SJCRH30 (cell line): ENCODE results near the gene ZNF439. TPM values are rescaled to one million over a fixed set of nuclear protein-coding genes. Genes with fewer than 3 reads are reported as not detected.
"Not testable (repeated sequence)": the region's sequence is repeated elsewhere in the genome, so short reads cannot be mapped to it uniquely, and the experiment has no call there.

ENCODE experiments used
- DNase-seq, 2 experiments: peaks; one replicate each; pipeline ENCODE4 v3.0.0-alpha.2; 2015 to 2020
- H3K27ac ChIP-seq: fragments of 250-450 bp; sonication (Bioruptor Pico); 2 replicates; pipeline ENCODE4 v1.5.1; 2020; ENCODE audit warnings: mild to moderate bottlenecking, moderate library complexity
- H3K27me3 ChIP-seq: fragments of 250-450 bp; sonication (Bioruptor Pico); 2 replicates; pipeline ENCODE4 v1.5.1; 2020; ENCODE audit warnings: mild to moderate bottlenecking, moderate library complexity
- H3K36me3 ChIP-seq: fragments of 250-450 bp; sonication (Bioruptor Pico); 2 replicates; pipeline ENCODE4 v1.5.1; 2020; ENCODE audit warnings: mild to moderate bottlenecking, moderate library complexity
- H3K4me1 ChIP-seq: fragments of 250-450 bp; sonication (Bioruptor Pico); 2 replicates; pipeline ENCODE4 v1.5.1; 2020; ENCODE audit warnings: mild to moderate bottlenecking, moderate library complexity
- H3K4me3 ChIP-seq: fragments of 250-450 bp; sonication (Bioruptor Pico); 2 replicates; pipeline ENCODE4 v1.5.1; 2020; ENCODE audit warnings: mild to moderate bottlenecking, moderate library complexity
- H3K9me3 ChIP-seq: fragments of 250-450 bp; sonication (Bioruptor Pico); replicated peaks from 2 replicates; pipeline ENCODE4 v1.5.1; 2020; ENCODE audit warnings: mild to moderate bottlenecking, moderate library complexity
- total RNA-seq: library from RNA; depleted of rRNA; stranded (reverse); fragments of >200 nt; shearing (Covaris generic); gene quantifications from 2 replicates; pipeline ENCODE4 v1.2.3, GENCODE V29; 2014; rRNA removed

The ZNF439 gene
- total RNA-seq, 1 experiment from 2014 or later: 16.3 TPM

- Histone ChIP-seq H3K4me1 (peaks cover 9% of the 10 kb centered on the region; the same call in 1 of the 2 replicates), H3K27ac (peak within 1 kb of the TSS; percentile 58), H3K9me3 (0 out of 2 replicates have a peak, but pooled peaks cover 3% of the 10 kb centered on the region), H3K27me3 (no peaks in the 10 kb centered on the region), H3K36me3 (no peaks in the 10 kb centered on the region), H3K4me3 (peak within 1 kb of the TSS; percentile 76)
- DNase-seq: peak; percentile 91 to 95
Measured at GRCh38 chr19:11887611-11888531, 39.3 kb downstream of the ZNF439 start, which contains the start of gene ZNF69. Gene ZNF69 (plus strand): TSS chr19:11887782. CDS start chr19:11887924, 142 bp downstream.

DNA sequence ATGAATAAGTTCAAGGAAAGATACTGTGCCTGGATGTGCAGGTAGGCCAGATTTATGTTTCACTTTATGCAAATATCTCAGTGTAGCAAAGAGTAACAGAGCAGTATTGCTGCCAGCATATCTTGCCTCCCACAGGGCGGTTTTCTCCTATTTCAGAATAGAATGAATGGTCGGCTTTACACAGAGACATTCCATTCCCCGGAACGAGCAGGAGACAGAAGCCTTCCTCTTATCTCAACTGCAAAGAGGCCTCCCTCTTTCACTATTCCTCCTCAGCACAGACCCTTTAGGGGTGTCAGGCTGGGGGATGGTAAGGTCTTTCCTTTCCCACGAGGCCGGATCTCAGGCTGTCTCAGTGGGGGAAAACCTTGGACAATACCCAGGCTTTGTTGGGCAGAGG lies 41.4 kb downstream of the ZNF439 start:
- H3K36me3 ChIP-seq, H3K4me1 ChIP-seq, H3K9me3 ChIP-seq, DNase-seq, H3K27ac ChIP-seq, H3K4me3 ChIP-seq, H3K27me3 ChIP-seq: not testable (repeated sequence)

- DNase-seq: no peak
- H3K27me3 ChIP-seq: no peaks in the 10 kb centered on the region
Measured at GRCh38 chr19:11890634-11891033, 42.1 kb downstream of the ZNF439 start.

GRCh38 chr19:11894851-11895250 lies 46.3 kb downstream of the ZNF439 start:
- no peak overlapping the region for H3K4me3 ChIP-seq
- no peak for DNase-seq
- no peaks in the 10 kb centered on the region for H3K36me3 ChIP-seq
- no peak overlapping the region for H3K27ac ChIP-seq
- no peaks in the 10 kb centered on the region for H3K4me1 ChIP-seq
- no peaks in the 10 kb centered on the region for H3K27me3 ChIP-seq
- peaks cover 16% of the 10 kb centered on the region for H3K9me3 ChIP-seq

More at GRCh38 chr19:11890634-11891033, 42.1 kb downstream of the ZNF439 start:
- no peak overlapping the region for H3K27ac ChIP-seq
- H3K4me1 ChIP-seq: peaks cover 9% of the 10 kb centered on the region; the same call in 1 of the 2 replicates
- peaks cover 11% of the 10 kb centered on the region; the same call in 1 of the 2 replicates for H3K9me3 ChIP-seq
- no peak overlapping the region for H3K4me3 ChIP-seq
- H3K36me3 ChIP-seq: no peaks in the 10 kb centered on the region

DNA sequence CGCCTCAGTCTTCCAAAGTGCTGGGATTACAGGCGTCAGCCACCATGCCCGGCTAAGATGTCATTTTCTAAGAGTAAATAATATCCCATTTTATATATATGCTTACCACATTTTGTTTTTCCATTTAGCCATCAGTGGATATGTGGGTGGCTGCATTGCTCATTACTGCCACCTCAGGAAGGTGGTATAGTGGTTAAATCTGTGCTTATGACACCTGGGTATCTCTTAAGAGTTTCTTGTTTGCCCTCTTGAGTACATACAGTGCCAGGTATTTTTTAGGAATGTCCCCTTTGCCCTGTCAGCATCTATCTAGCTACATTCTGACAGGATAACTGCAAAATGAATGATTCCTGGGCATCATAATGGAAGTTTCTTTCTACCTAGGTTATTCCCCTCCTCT lies 53.7 kb downstream of the ZNF439 start:
- H3K4me1 ChIP-seq: no peaks in the 10 kb centered on the region
- H3K27ac ChIP-seq: no peak overlapping the region
- H3K36me3 ChIP-seq: peaks cover 32% of the 10 kb centered on the region
- no peaks in the 10 kb centered on the region for H3K27me3 ChIP-seq
- H3K9me3 ChIP-seq: peaks cover 50% of the 10 kb centered on the region
- no peak overlapping the region for H3K4me3 ChIP-seq
- DNase-seq: no peak

- no peak overlapping the region for H3K27ac ChIP-seq
- no peaks in the 10 kb centered on the region for H3K4me1 ChIP-seq
- peaks cover 80% of the 10 kb centered on the region for H3K9me3 ChIP-seq
- H3K27me3 ChIP-seq: no peaks in the 10 kb centered on the region
- no peak overlapping the region for H3K4me3 ChIP-seq
- H3K36me3 ChIP-seq: peaks cover 32% of the 10 kb centered on the region
- no peak for DNase-seq
Measured at GRCh38 chr19:11905928-11906327, 57.4 kb downstream of the ZNF439 start.

- DNase-seq, H3K27me3 ChIP-seq, H3K4me3 ChIP-seq, H3K4me1 ChIP-seq, H3K27ac ChIP-seq, H3K36me3 ChIP-seq: not testable (repeated sequence)
- peaks cover 60% of the 10 kb centered on the region for H3K9me3 ChIP-seq
Measured at GRCh38 chr19:11911937-11912336, 63.4 kb downstream of the ZNF439 start.

DNA sequence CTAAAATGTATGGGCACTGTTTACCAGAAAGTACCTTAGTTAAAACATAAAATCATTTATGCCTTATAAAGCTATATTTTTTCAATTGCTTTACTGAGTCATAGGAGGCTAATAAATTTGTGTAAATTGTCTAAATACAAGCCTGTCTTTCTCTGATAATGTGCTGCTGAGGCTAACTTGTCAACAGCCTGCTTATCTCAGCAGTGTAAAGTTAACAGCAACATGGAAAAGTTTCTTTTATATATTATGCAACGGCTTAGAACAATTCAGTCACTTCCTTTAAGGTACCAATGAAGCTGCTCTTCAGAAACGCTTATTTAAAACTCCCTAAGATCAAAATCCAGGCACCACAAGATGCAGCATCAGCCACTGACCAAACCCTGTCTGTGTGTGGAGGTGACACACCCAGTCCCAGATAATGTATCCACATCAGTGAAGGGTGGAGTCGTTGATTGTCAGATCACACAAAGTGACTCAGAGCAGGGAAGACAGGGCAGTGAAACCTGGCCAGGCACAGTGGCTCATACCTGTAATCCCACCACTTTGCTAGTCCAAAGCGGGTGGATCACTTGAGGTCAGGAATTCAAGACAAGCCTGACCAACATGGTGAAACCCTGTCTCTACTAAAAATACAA lies 66.0 kb downstream of the ZNF439 start:
- not testable (repeated sequence) for DNase-seq, H3K4me3 ChIP-seq, H3K27ac ChIP-seq, H3K27me3 ChIP-seq, H3K4me1 ChIP-seq, H3K36me3 ChIP-seq
- H3K9me3 ChIP-seq: peaks cover 34% of the 10 kb centered on the region

Other genes with a start within 250 kb of the ZNF439 start
- 8.7 and 10.5 TPM in 2 replicates for gene ZNF823, start 109.8 kb upstream of the ZNF439 start, total RNA-seq
- 6.0 and 6.2 TPM in 2 replicates for gene ZNF441, start 81.7 kb upstream of the ZNF439 start, total RNA-seq
- gene ZNF491, start 50.2 kb upstream of the ZNF439 start, total RNA-seq: 3.6 and 5.2 TPM in 2 replicates
- gene ZNF440, start 34.5 kb upstream of the ZNF439 start, total RNA-seq: 16.9 and 21.0 TPM in 2 replicates
- 9.6 and 10.6 TPM in 2 replicates for gene ZNF69, start 39.1 kb downstream of the ZNF439 start, total RNA-seq
- 16.2 and 19.6 TPM in 2 replicates for gene ZNF700, start 76.4 kb downstream of the ZNF439 start, total RNA-seq
- 0.40 and 0.51 TPM in 2 replicates for gene ZNF763, start 116.3 kb downstream of the ZNF439 start, total RNA-seq
- gene ZNF433, start 187.0 kb downstream of the ZNF439 start, total RNA-seq: 7.8 and 8.0 TPM in 2 replicates
- 4.9 and 5.5 TPM in 2 replicates for gene ZNF878, start 204.2 kb downstream of the ZNF439 start, total RNA-seq
- 13.4 and 15.4 TPM in 2 replicates for gene ZNF844, start 216.0 kb downstream of the ZNF439 start, total RNA-seq